Esophagus muscularis mucosa (tissue), 3 donors: ENCODE measurements around the gene NUP107.

ENCODE experiments used
- POLR2A ChIP-seq: fragments of 450-650 bp; IDR thresholded peaks from one replicate; pipeline ENCODE4 v1.6.1; 2017; ENCODE audit warnings: antibody characterized with exemption, moderate library complexity, mild to moderate bottlenecking, low read depth
- POLR2AphosphoS5 ChIP-seq, 2 donors: sonication (generic); formaldehyde crosslinking; IDR thresholded peaks; one replicate each; pipeline ENCODE4 v1.6.1; 2017; ENCODE audit warnings: antibody characterized with exemption in 2 of 2
- TF ChIP-seq, protein P1 (sequence below), 3 experiments: fragments of 200-600 bp in 2 of 3; fragments of 450-650 bp in 1 of 3; sonication (generic) in 2 of 3; IDR thresholded peaks; one replicate each; pipeline ENCODE4 v1.5.1; 2017 to 2019; ENCODE audit warnings: antibody characterized with exemption in 3 of 3, mild to moderate bottlenecking in 2 of 3, moderate library complexity in 1 of 3

GRCh38 chr12:68775121-68775630 lies 88.4 kb downstream of the NUP107 start:
- no peak for TF ChIP-seq POLR2A
- TF ChIP-seq, protein P1, sequence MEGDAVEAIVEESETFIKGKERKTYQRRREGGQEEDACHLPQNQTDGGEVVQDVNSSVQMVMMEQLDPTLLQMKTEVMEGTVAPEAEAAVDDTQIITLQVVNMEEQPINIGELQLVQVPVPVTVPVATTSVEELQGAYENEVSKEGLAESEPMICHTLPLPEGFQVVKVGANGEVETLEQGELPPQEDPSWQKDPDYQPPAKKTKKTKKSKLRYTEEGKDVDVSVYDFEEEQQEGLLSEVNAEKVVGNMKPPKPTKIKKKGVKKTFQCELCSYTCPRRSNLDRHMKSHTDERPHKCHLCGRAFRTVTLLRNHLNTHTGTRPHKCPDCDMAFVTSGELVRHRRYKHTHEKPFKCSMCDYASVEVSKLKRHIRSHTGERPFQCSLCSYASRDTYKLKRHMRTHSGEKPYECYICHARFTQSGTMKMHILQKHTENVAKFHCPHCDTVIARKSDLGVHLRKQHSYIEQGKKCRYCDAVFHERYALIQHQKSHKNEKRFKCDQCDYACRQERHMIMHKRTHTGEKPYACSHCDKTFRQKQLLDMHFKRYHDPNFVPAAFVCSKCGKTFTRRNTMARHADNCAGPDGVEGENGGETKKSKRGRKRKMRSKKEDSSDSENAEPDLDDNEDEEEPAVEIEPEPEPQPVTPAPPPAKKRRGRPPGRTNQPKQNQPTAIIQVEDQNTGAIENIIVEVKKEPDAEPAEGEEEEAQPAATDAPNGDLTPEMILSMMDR (IDR thresholded peaks at IDR 0.05) = no peak
- TF ChIP-seq POLR2AphosphoS5 (IDR thresholded peaks at IDR 0.05) = no peak
